ENCODE measurements around the gene OSBPL1A. TPM values are rescaled to one million over a fixed set of nuclear protein-coding genes. Genes with fewer than 3 reads are reported as not detected.

Gene OSBPL1A
- total and polyA plus RNA-seq, 2 of the 8 experiments (the other 6 are each of a cell fraction or from before 2014, with no cell fraction given): 53.2 to 74.9 TPM

DNA sequence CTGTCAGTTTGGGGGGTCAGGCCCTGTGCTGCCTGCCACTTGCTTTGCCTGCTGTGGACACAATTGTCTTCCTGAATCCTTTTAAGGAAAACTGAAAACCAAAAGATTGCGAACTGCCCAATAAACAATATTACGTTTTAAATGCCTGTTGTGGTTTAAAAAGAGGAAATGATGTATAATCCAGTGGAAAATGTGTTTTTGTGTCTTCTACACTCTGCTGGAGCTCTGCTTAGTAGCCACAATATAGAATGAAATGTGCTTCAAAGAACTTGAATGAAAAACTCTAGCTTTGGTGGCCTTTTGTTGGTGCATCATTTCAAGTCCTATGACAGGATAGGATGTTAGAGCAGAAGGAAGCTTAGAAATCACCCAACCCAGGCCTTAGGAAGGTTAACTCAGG lies 282.0 kb downstream of the OSBPL1A start:
- H2AFZ ChIP-seq (ENCODE audit: low read length): no peak overlapping the region
- no peak overlapping the region for H3K56ac ChIP-seq (replicated peaks; ENCODE audit: insufficient read length, low read depth, low read length)
- WGBS, 2 experiments (ENCODE audit: extremely low coverage in 1 of 2, insufficient coverage in 1 of 2, insufficient read length in 1 of 2, insufficient replicate concordance in 2 of 2, low coverage in 1 of 2, low lambda C conversion rate in 2 of 2, missing lambda C conversion rate in 1 of 2): 83% methylated on average over 2 of the region's 2 CpGs; no CpG with 5 or more reads in 1 of the 2 experiments
- H2BK15ac ChIP-seq (ENCODE audit: low read length): no peak overlapping the region
- no peak overlapping the region for H3K4ac ChIP-seq (replicated peaks; ENCODE audit: insufficient read length, low read depth, low read length)
- no peak overlapping the region for H3K18ac ChIP-seq (ENCODE audit: extremely low read depth, low read length)
- no peaks in the 10 kb centered on the region for H3K79me1 ChIP-seq (ENCODE audit: low read depth, low read length)
- peaks cover 0 to 4% (median 0%) of the 10 kb centered on the region in 4 experiments; a peak in 2 of 8 replicates for H3K36me3 ChIP-seq (ENCODE audit: control insufficient read depth in 2 of 4, insufficient read depth in 4 of 4, low read length in 3 of 4)
- H3K27me3 ChIP-seq (replicated peaks in 1 of 4; ENCODE audit: control insufficient read depth in 3 of 4, extremely low read depth in 1 of 4, insufficient read depth in 3 of 4, low read length in 3 of 4): no peaks in the 10 kb centered on the region
- no peak overlapping the region for H3K27ac ChIP-seq (ENCODE audit: low read depth, low read length)
- TF ChIP-seq JUN (IDR thresholded peaks at IDR 0.05; ENCODE audit: low read depth, low read length) (no peak), NRF1 (IDR thresholded peaks at IDR 0.05; ENCODE audit: low read depth, low read length) (no peak), POLR2AphosphoS5 (IDR thresholded peaks at IDR 0.05; ENCODE audit: low read depth, low read length) (no peak), SIX5 (IDR thresholded peaks at IDR 0.05; ENCODE audit: low read depth, low read length) (no peak)
- H3K23me2 ChIP-seq (ENCODE audit: low read depth, low read length): no peaks in the 10 kb centered on the region; the same call in 1 of the 2 replicates
- no peak overlapping the region for H4K8ac ChIP-seq (ENCODE audit: extremely low read depth, insufficient read depth, low read length)
- DNase-seq (ENCODE audit: low read depth in 1 of 2, low spot score in 2 of 2): no peak
- no peak overlapping the region for H2AK5ac ChIP-seq (ENCODE audit: low read depth, low read length)
- H3K4me2 ChIP-seq (ENCODE audit: insufficient read depth in 1 of 2, low read depth in 2 of 2, low read length in 2 of 2): no peak overlapping the region
- peaks cover 0 to 4% (median 2%) of the 10 kb centered on the region in 4 experiments; a peak in 2 of 7 replicates for H3K4me1 ChIP-seq (replicated peaks in 1 of 4; ENCODE audit: control insufficient read depth in 3 of 4, insufficient read depth in 4 of 4, low read length in 3 of 4)
- H3K23ac ChIP-seq (ENCODE audit: insufficient read length): no peak overlapping the region
- no peak overlapping the region for H3K14ac ChIP-seq (ENCODE audit: insufficient read length)
- H3K4me3 ChIP-seq (ENCODE audit: extremely low read depth in 1 of 4, insufficient read depth in 2 of 4, low read depth in 3 of 4, low read length in 4 of 4): no peak overlapping the region
- H4K5ac ChIP-seq (ENCODE audit: insufficient read length, low read depth, low read length): no peak overlapping the region
- CTCF ChIA-PET (ENCODE audit: partially characterized antibody): interaction anchor here (0.6 to 3.6 kb wide), 3 partner anchors 162 to 413 kb away, joined by 4 to 11 read pairs (median 5); no protein-coding TSS in a partner anchor
- H3K79me2 ChIP-seq (ENCODE audit: control insufficient read depth in 1 of 2, insufficient read depth in 2 of 2, low read length in 2 of 2): no peaks in the 10 kb centered on the region
- no peak overlapping the region for H4K91ac ChIP-seq (replicated peaks; ENCODE audit: insufficient read length, low read length)
- H3K9me3 ChIP-seq (ENCODE audit: insufficient read depth in 2 of 2, low read depth in 1 of 2, low read length in 1 of 2): no peaks in the 10 kb centered on the region
- H2BK5ac ChIP-seq (ENCODE audit: low read depth, low read length): no peak overlapping the region
- no peak for FAIRE-seq
- H3K9ac ChIP-seq (replicated peaks in 1 of 4; ENCODE audit: extremely low read depth in 1 of 4, low read depth in 3 of 4, low read length in 3 of 4): no peak overlapping the region
- H2BK20ac ChIP-seq (ENCODE audit: low read length): no peak overlapping the region
- POLR2A ChIA-PET (ENCODE audit: partially characterized antibody): no interaction called here
- H2BK120ac ChIP-seq (replicated peaks; ENCODE audit: low read depth, low read length): no peak overlapping the region
- no peak overlapping the region for H2BK12ac ChIP-seq (ENCODE audit: low read depth, low read length)
- peaks cover 0 to 2% of the 10 kb centered on the region in 2 experiments for H4K20me1 ChIP-seq (replicated peaks in 1 of 2; ENCODE audit: control insufficient read depth in 1 of 2, insufficient read depth in 2 of 2, low read length in 2 of 2)
